GM18907 (cell line): ENCODE data around the gene WDR83.
"Not testable (repeated sequence)": the region's sequence is repeated elsewhere in the genome, so short reads cannot be mapped to it uniquely, and the experiment has no call there.

Source experiments
- ATAC-seq: cut with Tn5 transposase; IDR thresholded peaks from one replicate; pipeline ENCODE4 v1.9.1; 2021; ENCODE audit warnings: mild to moderate bottlenecking, moderate library complexity; ENCODE audit not compliant: unreplicated experiment

Gene WDR83

GRCh38 chr19:12655546-12655945 is 11.1 kb upstream of the WDR83 start:
- no peak for ATAC-seq

GRCh38 chr19:12656899-12657571 is 9.6 kb upstream of the WDR83 start:
- ATAC-seq: no peak

GRCh38 chr19:12657966-12658365 is 8.6 kb upstream of the WDR83 start:
- no peak for ATAC-seq

- no peak for ATAC-seq
Observed at GRCh38 chr19:12660980-12661379, 5.6 kb upstream of the WDR83 start.

GRCh38 chr19:12664406-12665280 is 2.0 kb upstream of the WDR83 start:
- ATAC-seq: no peak

GRCh38 chr19:12665281-12665573 is 1.4 kb upstream of the WDR83 start:
- no peak for ATAC-seq

- ATAC-seq: no peak
Observed at GRCh38 chr19:12665671-12666264, 839 bp upstream of the WDR83 start.

GRCh38 chr19:12667731-12668302 is 1.2 kb downstream of the WDR83 start:
- no peak for ATAC-seq

- no peak for ATAC-seq
Observed at GRCh38 chr19:12668346-12668745, 1.7 kb downstream of the WDR83 start.

- ATAC-seq: peak; percentile 16
Observed at GRCh38 chr19:12668932-12669269, 2.3 kb downstream of the WDR83 start.

- ATAC-seq: peak; percentile 43
Observed at GRCh38 chr19:12669270-12670158, 2.9 kb downstream of the WDR83 start.

GRCh38 chr19:12670159-12670928 is 3.7 kb downstream of the WDR83 start:
- ATAC-seq: no peak

- no peak for ATAC-seq
Observed at GRCh38 chr19:12672744-12673143, 6.1 kb downstream of the WDR83 start.

- ATAC-seq: no peak
Observed at GRCh38 chr19:12675399-12675798, 8.8 kb downstream of the WDR83 start.

- no peak for ATAC-seq
Observed at GRCh38 chr19:12675940-12676339, 9.3 kb downstream of the WDR83 start.

GRCh38 chr19:12676384-12676792 is 9.8 kb downstream of the WDR83 start:
- ATAC-seq: peak; percentile 30

- no peak for ATAC-seq
Observed at GRCh38 chr19:12676928-12677327, 10.3 kb downstream of the WDR83 start.

GRCh38 chr19:12678039-12678438 is 11.4 kb downstream of the WDR83 start:
- not testable (repeated sequence) for ATAC-seq

GRCh38 chr19:12680034-12680433 is 13.4 kb downstream of the WDR83 start:
- ATAC-seq: no peak
